HAP-1 (cell line): ENCODE results near the gene SNX2.

Experiments used
- DNase-seq, 2 experiments: peaks; one replicate each; pipeline ENCODE4 v3.0.0-alpha.2; 2016 to 2020; ENCODE audit warnings: low spot score in 2 of 2
- H3K27me3 ChIP-seq: fragments of 250-450 bp; sonication (Bioruptor Pico); 2 replicates; pipeline ENCODE4 v1.5.1; 2020; ENCODE audit warnings: low read depth, mild to moderate bottlenecking, moderate library complexity
- H3K36me3 ChIP-seq: fragments of 250-450 bp; sonication (Bioruptor Pico); replicated peaks from 2 replicates; pipeline ENCODE4 v1.5.1; 2020; ENCODE audit warnings: mild to moderate bottlenecking
- H3K4me1 ChIP-seq: fragments of 250-450 bp; sonication (Bioruptor Pico); 2 replicates; pipeline ENCODE4 v1.5.1; 2020; ENCODE audit warnings: mild to moderate bottlenecking
- H3K4me3 ChIP-seq: fragments of 250-450 bp; sonication (Bioruptor Pico); 2 replicates; pipeline ENCODE4 v1.5.1; 2020; ENCODE audit warnings: mild to moderate bottlenecking, moderate library complexity
- H3K9me3 ChIP-seq: fragments of 250-450 bp; sonication (Bioruptor Pico); 2 replicates; pipeline ENCODE4 v1.5.1; 2020; ENCODE audit warnings: mild to moderate bottlenecking, moderate library complexity
- in situ Hi-C: fragments of 300-500 bp; cut with MboI; formaldehyde crosslinking; loops from 3 replicates; pipeline ENCODE4 v1.14.3; 2020; ENCODE audit warnings: low sequenced_read_pairs, inconsistent platforms, mixed read lengths

SNX2 gene

GRCh38 chr5:122779451-122779850 lies 4.6 kb downstream of the SNX2 start:
- H3K27me3 ChIP-seq: no peaks in the 10 kb centered on the region
- H3K4me1 ChIP-seq: peaks cover 5% of the 10 kb centered on the region
- no peaks in the 10 kb centered on the region for H3K36me3 ChIP-seq
- H3K9me3 ChIP-seq: no peaks in the 10 kb centered on the region
- DNase-seq: no peak
- in situ Hi-C loops: no loop called here
- no peak overlapping the region for H3K4me3 ChIP-seq

GRCh38 chr5:122780296-122780695 lies 5.4 kb downstream of the SNX2 start:
- H3K36me3 ChIP-seq: no peaks in the 10 kb centered on the region
- DNase-seq: no peak
- in situ Hi-C loops: no loop called here
- no peak overlapping the region for H3K4me3 ChIP-seq
- H3K27me3 ChIP-seq: no peaks in the 10 kb centered on the region
- H3K4me1 ChIP-seq: peaks cover 3% of the 10 kb centered on the region; the same call in 1 of the 2 replicates
- H3K9me3 ChIP-seq: peaks cover under 1% of the 10 kb centered on the region; the same call in 1 of the 2 replicates

GRCh38 chr5:122781465-122781864 lies 6.6 kb downstream of the SNX2 start:
- no peak overlapping the region for H3K4me3 ChIP-seq
- H3K4me1 ChIP-seq: peaks cover 3% of the 10 kb centered on the region; the same call in 1 of the 2 replicates
- H3K36me3 ChIP-seq: no peaks in the 10 kb centered on the region
- DNase-seq: no peak
- in situ Hi-C loops: no loop called here
- peaks cover 4% of the 10 kb centered on the region; the same call in 1 of the 2 replicates for H3K9me3 ChIP-seq
- H3K27me3 ChIP-seq: no peaks in the 10 kb centered on the region

- in situ Hi-C loops: no loop called here
- no peak for DNase-seq
These were observed 10.4 kb downstream of the SNX2 start for GRCh38 chr5:122785294-122785693.

GRCh38 chr5:122788371-122788770 lies 13.5 kb downstream of the SNX2 start:
- H3K36me3 ChIP-seq: no peaks in the 10 kb centered on the region; the same call in 1 of the 2 replicates
- H3K4me3 ChIP-seq: no peak overlapping the region
- no peaks in the 10 kb centered on the region for H3K27me3 ChIP-seq
- H3K4me1 ChIP-seq: peaks cover 25% of the 10 kb centered on the region
- in situ Hi-C loops: no loop called here
- peaks cover 4% of the 10 kb centered on the region; the same call in 1 of the 2 replicates for H3K9me3 ChIP-seq
- peak in 1 of 2 experiments; percentile 92 for DNase-seq

More at GRCh38 chr5:122785294-122785693, 10.4 kb downstream of the SNX2 start:
- Histone ChIP-seq H3K4me1 (peaks cover 25% of the 10 kb centered on the region), H3K4me3 (no peak overlapping the region), H3K9me3 (peaks cover 4% of the 10 kb centered on the region; the same call in 1 of the 2 replicates), H3K27me3 (no peaks in the 10 kb centered on the region), H3K36me3 (no peaks in the 10 kb centered on the region; the same call in 1 of the 2 replicates)

- Histone ChIP-seq H3K36me3 (no peaks in the 10 kb centered on the region; the same call in 1 of the 2 replicates), H3K27me3 (no peaks in the 10 kb centered on the region), H3K9me3 (peaks cover 4% of the 10 kb centered on the region; the same call in 1 of the 2 replicates), H3K4me1 (peaks cover 25% of the 10 kb centered on the region), H3K4me3 (no peak overlapping the region)
- in situ Hi-C loops: no loop called here
- no peak for DNase-seq
These were observed 14.1 kb downstream of the SNX2 start for GRCh38 chr5:122788996-122789395.

- Histone ChIP-seq H3K9me3 (peaks cover 4% of the 10 kb centered on the region; the same call in 1 of the 2 replicates), H3K36me3 (no peaks in the 10 kb centered on the region; the same call in 1 of the 2 replicates), H3K4me3 (no peak overlapping the region), H3K27me3 (no peaks in the 10 kb centered on the region), H3K4me1 (peaks cover 25% of the 10 kb centered on the region)
- peak; percentile 48 to 70 for DNase-seq
- in situ Hi-C loops: no loop called here
These were observed 14.7 kb downstream of the SNX2 start for GRCh38 chr5:122789461-122790171.

GRCh38 chr5:122790354-122791103 lies 15.6 kb downstream of the SNX2 start:
- no peaks in the 10 kb centered on the region for H3K27me3 ChIP-seq
- H3K4me1 ChIP-seq: peaks cover 25% of the 10 kb centered on the region
- in situ Hi-C loops: no loop called here
- no peak overlapping the region for H3K4me3 ChIP-seq
- peaks cover 3% of the 10 kb centered on the region; the same call in 1 of the 2 replicates for H3K9me3 ChIP-seq
- H3K36me3 ChIP-seq: no peaks in the 10 kb centered on the region; the same call in 1 of the 2 replicates
- no peak for DNase-seq

- peaks cover 7% of the 10 kb centered on the region for H3K4me1 ChIP-seq
- peaks cover 17% of the 10 kb centered on the region for H3K36me3 ChIP-seq
- DNase-seq: no peak
- in situ Hi-C loops: no loop called here
- H3K4me3 ChIP-seq: no peak overlapping the region
- H3K27me3 ChIP-seq: no peaks in the 10 kb centered on the region
- no peaks in the 10 kb centered on the region; the same call in 1 of the 2 replicates for H3K9me3 ChIP-seq
These were observed 30.6 kb downstream of the SNX2 start for GRCh38 chr5:122805481-122805880.

GRCh38 chr5:122810405-122810804 lies 35.5 kb downstream of the SNX2 start:
- in situ Hi-C loops: no loop called here
- Histone ChIP-seq H3K9me3 (no peaks in the 10 kb centered on the region), H3K36me3 (peaks cover 9% of the 10 kb centered on the region; the same call in 1 of the 2 replicates)

GRCh38 chr5:122815218-122815767 lies 40.4 kb downstream of the SNX2 start:
- H3K4me1 ChIP-seq: peaks cover 28% of the 10 kb centered on the region
- no peaks in the 10 kb centered on the region for H3K27me3 ChIP-seq
- no peak overlapping the region for H3K4me3 ChIP-seq
- no peaks in the 10 kb centered on the region for H3K9me3 ChIP-seq
- in situ Hi-C loops: no loop called here
- peaks cover 3% of the 10 kb centered on the region for H3K36me3 ChIP-seq
- DNase-seq: no peak

More at GRCh38 chr5:122810405-122810804, 35.5 kb downstream of the SNX2 start:
- H3K4me3 ChIP-seq: no peak overlapping the region
- H3K27me3 ChIP-seq: no peaks in the 10 kb centered on the region
- DNase-seq: no peak
- H3K4me1 ChIP-seq: peaks cover 10% of the 10 kb centered on the region

GRCh38 chr5:122816756-122817155 lies 41.9 kb downstream of the SNX2 start:
- in situ Hi-C loops: no loop called here
- Histone ChIP-seq H3K4me3 (no peak overlapping the region), H3K27me3 (no peaks in the 10 kb centered on the region), H3K4me1 (peaks cover 28% of the 10 kb centered on the region), H3K36me3 (peaks cover 3% of the 10 kb centered on the region), H3K9me3 (no peaks in the 10 kb centered on the region)
- peak; percentile 61 to 81 for DNase-seq

GRCh38 chr5:122831984-122832383 lies 57.1 kb downstream of the SNX2 start:
- no peak for DNase-seq
- in situ Hi-C loops: no loop called here
- no peaks in the 10 kb centered on the region for H3K9me3 ChIP-seq
- H3K27me3 ChIP-seq: no peaks in the 10 kb centered on the region
- no peak overlapping the region for H3K4me3 ChIP-seq
- H3K4me1 ChIP-seq: peaks cover 9% of the 10 kb centered on the region
- H3K36me3 ChIP-seq: peaks cover 12% of the 10 kb centered on the region
